ENCODE data around the gene MAPRE3. TPM values are rescaled to one million over a fixed set of nuclear protein-coding genes. Genes with fewer than 3 reads are reported as not detected.

Gene MAPRE3
- total and polyA plus RNA-seq, 2 donors (not counting 3 experiments of a cell fraction or from before 2014, with no cell fraction given) = 4.4 to 6.1 TPM

- POLR2A ChIA-PET = no interaction called here
- TF ChIP-seq MYC (IDR thresholded peaks at IDR 0.05; ENCODE audit: low read depth, low read length) (no peak), CTCF (IDR thresholded peaks at IDR 0.05; ENCODE audit: extremely low read depth in 1 of 2, insufficient read depth in 1 of 2, low read depth in 1 of 2, low read length in 2 of 2) (no peak), MAX (IDR thresholded peaks at IDR 0.05; ENCODE audit: insufficient read depth, insufficient read length) (no peak), POLR2AphosphoS5 (IDR thresholded peaks at IDR 0.05; ENCODE audit: insufficient read depth, low read depth, low read length) (no peak), POLR2A (IDR thresholded peaks at IDR 0.05; ENCODE audit: low read depth, low read length) (no peak), GATA2 (IDR thresholded peaks at IDR 0.05; ENCODE audit: insufficient read depth, insufficient read length, low read depth, low read length) (no peak), FOS (IDR thresholded peaks at IDR 0.05; ENCODE audit: borderline replicate concordance, insufficient read depth, low read length) (no peak), EZH2 (IDR thresholded peaks at IDR 0.05; ENCODE audit: borderline replicate concordance, low read depth, low read length, severe bottlenecking) (no peak), JUN (IDR thresholded peaks at IDR 0.05; ENCODE audit: borderline replicate concordance, insufficient read depth, insufficient read length, low read depth) (no peak)
- H3K79me2 ChIP-seq (ENCODE audit: control insufficient read depth, insufficient read depth, low read length) = no peaks in the 10 kb centered on the region
- no peak overlapping the region for H3K4me2 ChIP-seq (ENCODE audit: insufficient read depth, low read length)
- dilution Hi-C loops (cut with MboI; ENCODE audit: extremely low pct_ligation_motif_present, low sequenced_read_pairs) = no loop called here
- no peak overlapping the region for H3K9ac ChIP-seq (replicated peaks; ENCODE audit: extremely low read depth, insufficient read depth, low read length)
- H3K27me3 ChIP-seq (ENCODE audit: control insufficient read depth in 2 of 2, insufficient read depth in 2 of 2, low read length in 2 of 2) = peaks cover 19 to 33% of the 10 kb centered on the region in 2 experiments
- no peaks in the 10 kb centered on the region for H3K9me1 ChIP-seq (replicated peaks; ENCODE audit: control insufficient read depth, extremely low read depth, insufficient read depth, low read length)
- H3K4me1 ChIP-seq (ENCODE audit: control insufficient read depth, extremely low read depth, insufficient read depth, low read length) = no peaks in the 10 kb centered on the region
- CTCF ChIA-PET = interaction anchor here (1.1 to 2.7 kb wide), 4 partner anchors 11 to 108 kb away, joined by 3 to 14 read pairs (median 5); no protein-coding TSS in a partner anchor
- no TSS peak for BruUV-seq (replicated peaks)
- FAIRE-seq (no peak), DNase-seq (ENCODE audit: low read depth, low spot score) (no peak)
- no peaks in the 10 kb centered on the region for H4K20me1 ChIP-seq (replicated peaks; ENCODE audit: control insufficient read depth, extremely low read depth, insufficient read depth, low read length)
- no peaks in the 10 kb centered on the region for H3K9me3 ChIP-seq (replicated peaks; ENCODE audit: control insufficient read depth, insufficient read depth, low read length)
- H3K36me3 ChIP-seq (ENCODE audit: control insufficient read depth in 2 of 2, extremely low read depth in 1 of 2, insufficient read depth in 2 of 2, low read length in 2 of 2) = no peaks in the 10 kb centered on the region
- intact Hi-C loops (cut with micrococcal nuclease) = no loop called here
- no peak overlapping the region for H3K4me3 ChIP-seq (replicated peaks in 1 of 3; ENCODE audit: insufficient read depth in 1 of 3, low read depth in 1 of 3, low read length in 3 of 3)
- no peak overlapping the region for H2AFZ ChIP-seq (ENCODE audit: low read depth, low read length)
- H3K27ac ChIP-seq (ENCODE audit: insufficient read depth, low read depth, low read length) = no peak overlapping the region
Observed at GRCh38 chr2:26954135-26954534, 16.3 kb upstream of the MAPRE3 start.

Data from endothelial cell of umbilical vein (primary cell).